Loucy (cell line): ENCODE results near the gene MACROD2.

Source experiments
- H2AFZ ChIP-seq: fragments of 200-600 bp; sonication (generic); 2 replicates; pipeline ENCODE4 v1.6.0; 2016; ENCODE audit warnings: antibody characterized with exemption, mild to moderate bottlenecking, low read length, moderate library complexity
- H3F3A ChIP-seq: fragments of 200-600 bp; 2 replicates; pipeline ENCODE4 v1.6.0; 2016; ENCODE audit warnings: antibody characterized with exemption, low read depth, mild to moderate bottlenecking
- H3K27me3 ChIP-seq: fragments of 200-600 bp; sonication (generic); 2 replicates; pipeline ENCODE4 v1.6.1; 2014; ENCODE audit warnings: low read length, mild to moderate bottlenecking; ENCODE audit not compliant: insufficient read depth, poor library complexity, severe bottlenecking
- H3K36me3 ChIP-seq: fragments of 200-600 bp; sonication (generic); 2 replicates; pipeline ENCODE4 v1.6.1; 2016; ENCODE audit warnings: low read length; ENCODE audit not compliant: insufficient read depth
- H3K4me1 ChIP-seq: fragments of 200-600 bp; sonication (generic); 2 replicates; pipeline ENCODE4 v1.5.1; 2014; ENCODE audit warnings: low read length, mild to moderate bottlenecking; ENCODE audit not compliant: insufficient read depth, poor library complexity, severe bottlenecking
- H3K4me2 ChIP-seq: fragments of 200-600 bp; sonication (generic); 2 replicates; pipeline ENCODE4 v1.6.0; 2014; ENCODE audit warnings: antibody characterized with exemption, low read length, low read depth, mild to moderate bottlenecking; ENCODE audit not compliant: poor library complexity, severe bottlenecking
- H3K4me3 ChIP-seq: fragments of 200-600 bp; sonication (generic); 2 replicates; pipeline ENCODE4 v1.5.1; 2014; ENCODE audit warnings: low read length, mild to moderate bottlenecking, mixed read lengths; ENCODE audit not compliant: poor library complexity, severe bottlenecking
- H3K79me2 ChIP-seq: fragments of 200-600 bp; sonication (generic); 2 replicates; pipeline ENCODE4 v1.6.1; 2014; ENCODE audit warnings: low read length; ENCODE audit not compliant: insufficient read depth
- H3K9ac ChIP-seq: fragments of 200-600 bp; sonication (generic); 2 replicates; pipeline ENCODE4 v1.6.0; 2014; ENCODE audit warnings: mild to moderate bottlenecking, low read depth, low read length, moderate library complexity; ENCODE audit not compliant: poor library complexity, severe bottlenecking
- H3K9me2 ChIP-seq: fragments of 200-600 bp; sonication (generic); replicated peaks from 2 replicates; pipeline ENCODE4 v1.6.1; 2016; ENCODE audit warnings: low read depth, low read length, mixed read lengths
- H3K9me3 ChIP-seq: fragments of 200-600 bp; sonication (generic); 2 replicates; pipeline ENCODE4 v1.6.1; 2014; ENCODE audit warnings: mild to moderate bottlenecking, antibody characterized with exemption, low read length, low read depth; ENCODE audit not compliant: insufficient read depth
- H4K20me1 ChIP-seq: fragments of 200-600 bp; sonication (generic); 2 replicates; pipeline ENCODE4 v1.6.0; 2014; ENCODE audit warnings: antibody characterized with exemption, low read length, mild to moderate bottlenecking; ENCODE audit not compliant: insufficient read depth, poor library complexity, severe bottlenecking
- CTCF ChIP-seq: fragments of 200-600 bp; sonication (generic); conservative IDR thresholded peaks from 2 replicates; pipeline ENCODE4 v1.5.1; 2014; ENCODE audit warnings: mild to moderate bottlenecking, antibody characterized with exemption, low read length
- EZH2phosphoT487 ChIP-seq: fragments of 200-600 bp; IDR thresholded peaks from 2 replicates; pipeline ENCODE4 v1.6.1; 2018; ENCODE audit warnings: antibody characterized with exemption, mild to moderate bottlenecking, moderate library complexity, borderline replicate concordance

MACROD2 gene

GRCh38 chr20:15018966-15019365 lies 1023.6 kb downstream of the MACROD2 start:
- H3F3A ChIP-seq: no peaks in the 10 kb centered on the region
- H3K27me3 ChIP-seq: no peaks in the 10 kb centered on the region
- H3K36me3 ChIP-seq: no peaks in the 10 kb centered on the region
- H3K9me3 ChIP-seq: no peaks in the 10 kb centered on the region
- H3K9me2 ChIP-seq: no peaks in the 10 kb centered on the region
- no peaks in the 10 kb centered on the region for H3K4me1 ChIP-seq
- H3K9ac ChIP-seq: no peak overlapping the region
- no peaks in the 10 kb centered on the region for H3K79me2 ChIP-seq
- H3K4me2 ChIP-seq: no peak overlapping the region
- H4K20me1 ChIP-seq: no peaks in the 10 kb centered on the region
- no peak overlapping the region for H2AFZ ChIP-seq
- no peak overlapping the region for H3K4me3 ChIP-seq
- TF ChIP-seq CTCF (no peak), EZH2phosphoT487 (no peak)

- Histone ChIP-seq H3K27me3 (no peaks in the 10 kb centered on the region), H3F3A (no peaks in the 10 kb centered on the region), H3K9me2 (no peaks in the 10 kb centered on the region), H3K9ac (no peak overlapping the region), H4K20me1 (no peaks in the 10 kb centered on the region), H3K79me2 (no peaks in the 10 kb centered on the region), H3K4me1 (no peaks in the 10 kb centered on the region), H3K9me3 (no peaks in the 10 kb centered on the region), H2AFZ (no peak overlapping the region), H3K4me3 (no peak overlapping the region), H3K4me2 (no peak overlapping the region), H3K36me3 (no peaks in the 10 kb centered on the region)
- TF ChIP-seq EZH2phosphoT487 (no peak), CTCF (no peak)
These were observed 1025.5 kb downstream of the MACROD2 start for GRCh38 chr20:15020845-15021244.

- no peak overlapping the region for H2AFZ ChIP-seq
- no peaks in the 10 kb centered on the region for H3K4me1 ChIP-seq
- no peaks in the 10 kb centered on the region for H3K9me2 ChIP-seq
- H3K36me3 ChIP-seq: no peaks in the 10 kb centered on the region
- H3K4me3 ChIP-seq: no peak overlapping the region
- H3K4me2 ChIP-seq: no peak overlapping the region
- H3K9me3 ChIP-seq: no peaks in the 10 kb centered on the region
- no peaks in the 10 kb centered on the region for H4K20me1 ChIP-seq
- TF ChIP-seq EZH2phosphoT487: no peak
- no peak for TF ChIP-seq CTCF
- no peaks in the 10 kb centered on the region for H3K27me3 ChIP-seq
- H3F3A ChIP-seq: no peaks in the 10 kb centered on the region
- no peaks in the 10 kb centered on the region for H3K79me2 ChIP-seq
- no peak overlapping the region for H3K9ac ChIP-seq
These were observed 1027.6 kb downstream of the MACROD2 start for GRCh38 chr20:15022921-15023320.
